Tibial nerve (tissue), 4 donors: ENCODE data around the gene CAMTA1. TPM values are rescaled to one million over a fixed set of nuclear protein-coding genes. Genes with fewer than 3 reads are reported as not detected.

ENCODE experiments used
- DNase-seq, 2 donors: peaks; one replicate each; pipeline ENCODE4 v3.0.0-alpha.2; 2019; ENCODE audit warnings: low spot score in 2 of 2
- H3K27ac ChIP-seq, 4 donors: fragments of 200-600 bp; sonication (generic) in 3 of 4; one replicate each; pipeline ENCODE4 v1.5.1; 2017 to 2019; ENCODE audit warnings: mild to moderate bottlenecking in 1 of 4
- H3K27me3 ChIP-seq, 2 donors: fragments of 200-600 bp; sonication (generic) in 1 of 2; one replicate each; pipeline versions ENCODE4 v1.5.1 to v1.6.0; 2017 to 2019
- H3K36me3 ChIP-seq, 3 donors: fragments of 200-600 bp; sonication (generic); one replicate each; pipeline ENCODE4 v1.5.1; 2018 to 2019
- H3K4me1 ChIP-seq, 4 donors: fragments of 200-600 bp; sonication (generic) in 3 of 4; one replicate each; pipeline ENCODE4 v1.5.1; 2017 to 2019
- H3K4me3 ChIP-seq, 4 donors: fragments of 200-600 bp; sonication (generic) in 3 of 4; one replicate each; pipeline ENCODE4 v1.5.1; 2017 to 2019; ENCODE audit warnings: mild to moderate bottlenecking in 1 of 4, moderate library complexity in 1 of 4
- H3K9me3 ChIP-seq, 4 donors: fragments of 200-600 bp; sonication (generic) in 3 of 4; one replicate each; pipeline ENCODE4 v1.5.1; 2017 to 2019
- EP300 ChIP-seq, 2 donors: sonication (generic); formaldehyde crosslinking; IDR thresholded peaks; one replicate each; pipeline ENCODE4 v1.6.1; 2017; ENCODE audit warnings: antibody characterized with exemption in 2 of 2, mild to moderate bottlenecking in 1 of 2
- POLR2A ChIP-seq, 2 donors: fragments of 450-650 bp; IDR thresholded peaks; one replicate each; pipeline ENCODE4 v1.6.1; 2017; ENCODE audit warnings: antibody characterized with exemption in 2 of 2, mild to moderate bottlenecking in 2 of 2, moderate library complexity in 2 of 2
- WGBS, 2 donors: methylation state at CpG; one replicate each; pipeline ENCODE4 v1.1.5; 2018; 5-methylcytosine and 5-hydroxymethylcytosine counted together
- total RNA-seq, 4 donors: library from RNA; depleted of rRNA; stranded (reverse); fragments of >200 nt; gene quantifications; one replicate each; pipeline ENCODE4 v1.1.0, GENCODE V29; 2016
- TF ChIP-seq, protein P1 (sequence below), 5 experiments: fragments of 200-600 bp in 3 of 5; fragments of 450-650 bp in 2 of 5; sonication (generic) in 3 of 5; IDR thresholded peaks; one replicate each; pipeline ENCODE4 v1.5.1; 2016 to 2019; ENCODE audit warnings: antibody characterized with exemption in 5 of 5, mild to moderate bottlenecking in 3 of 5, moderate library complexity in 2 of 5

CAMTA1 gene
- total RNA-seq, 4 donors from 2014 or later: 41.8 to 104 (median 87.2) TPM

GRCh38 chr1:7538033-7538432 lies 752.8 kb downstream of the CAMTA1 start:
- TF ChIP-seq, protein P1, sequence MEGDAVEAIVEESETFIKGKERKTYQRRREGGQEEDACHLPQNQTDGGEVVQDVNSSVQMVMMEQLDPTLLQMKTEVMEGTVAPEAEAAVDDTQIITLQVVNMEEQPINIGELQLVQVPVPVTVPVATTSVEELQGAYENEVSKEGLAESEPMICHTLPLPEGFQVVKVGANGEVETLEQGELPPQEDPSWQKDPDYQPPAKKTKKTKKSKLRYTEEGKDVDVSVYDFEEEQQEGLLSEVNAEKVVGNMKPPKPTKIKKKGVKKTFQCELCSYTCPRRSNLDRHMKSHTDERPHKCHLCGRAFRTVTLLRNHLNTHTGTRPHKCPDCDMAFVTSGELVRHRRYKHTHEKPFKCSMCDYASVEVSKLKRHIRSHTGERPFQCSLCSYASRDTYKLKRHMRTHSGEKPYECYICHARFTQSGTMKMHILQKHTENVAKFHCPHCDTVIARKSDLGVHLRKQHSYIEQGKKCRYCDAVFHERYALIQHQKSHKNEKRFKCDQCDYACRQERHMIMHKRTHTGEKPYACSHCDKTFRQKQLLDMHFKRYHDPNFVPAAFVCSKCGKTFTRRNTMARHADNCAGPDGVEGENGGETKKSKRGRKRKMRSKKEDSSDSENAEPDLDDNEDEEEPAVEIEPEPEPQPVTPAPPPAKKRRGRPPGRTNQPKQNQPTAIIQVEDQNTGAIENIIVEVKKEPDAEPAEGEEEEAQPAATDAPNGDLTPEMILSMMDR (IDR thresholded peaks at IDR 0.05): no peak
- no peak for TF ChIP-seq POLR2A (IDR thresholded peaks at IDR 0.05)
- TF ChIP-seq EP300 (IDR thresholded peaks at IDR 0.05): no peak
- Histone ChIP-seq H3K27me3 (no peaks in the 10 kb centered on the region), H3K4me3 (no peak overlapping the region), H3K4me1 (no peaks in the 10 kb centered on the region), H3K27ac (no peak overlapping the region), H3K9me3 (no peaks in the 10 kb centered on the region), H3K36me3 (no peaks in the 10 kb centered on the region)
- WGBS, 2 donors: 63 to 66% methylated on average over 6 of the region's 6 CpGs
- no peak for DNase-seq

- DNase-seq: no peak
- no peak for TF ChIP-seq POLR2A (IDR thresholded peaks at IDR 0.05)
- TF ChIP-seq, protein P1 (IDR thresholded peaks at IDR 0.05): no peak
- H3K9me3 ChIP-seq: no peaks in the 10 kb centered on the region
- no peak overlapping the region for H3K27ac ChIP-seq
- H3K4me1 ChIP-seq: no peaks in the 10 kb centered on the region
- 80% methylated on average over 10 of the region's 10 CpGs for WGBS, 2 donors
- H3K36me3 ChIP-seq: no peaks in the 10 kb centered on the region
- no peaks in the 10 kb centered on the region for H3K27me3 ChIP-seq
- H3K4me3 ChIP-seq: no peak overlapping the region
Observed at GRCh38 chr1:7538849-7539768, 753.9 kb downstream of the CAMTA1 start.

DNA sequence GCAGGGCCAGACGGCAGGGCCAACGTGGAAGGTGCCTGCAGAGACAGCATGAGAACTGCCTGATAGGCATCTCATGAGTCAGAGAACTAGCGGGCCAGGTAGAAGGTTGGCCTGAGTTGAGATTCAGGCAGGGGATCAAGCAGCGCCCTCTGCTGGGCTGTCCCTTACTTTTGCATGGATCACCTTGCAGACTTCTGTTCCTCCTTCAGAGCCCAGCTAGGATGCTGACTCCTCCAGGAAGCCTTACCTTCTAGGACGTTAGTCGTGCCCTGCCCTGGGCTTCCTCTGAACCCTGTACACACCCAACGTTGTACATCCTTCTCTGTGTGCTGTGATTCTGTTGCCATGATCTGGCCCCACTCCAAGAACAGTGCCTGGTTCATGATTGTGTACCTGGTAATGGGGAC lies 754.5 kb downstream of the CAMTA1 start:
- Histone ChIP-seq H3K27me3 (no peaks in the 10 kb centered on the region), H3K27ac (no peak overlapping the region), H3K36me3 (no peaks in the 10 kb centered on the region), H3K4me1 (no peaks in the 10 kb centered on the region), H3K9me3 (no peaks in the 10 kb centered on the region), H3K4me3 (no peak overlapping the region)
- WGBS, 2 donors: 59 to 71% methylated on average over 6 to 7 of the region's 7 CpGs
- DNase-seq: no peak
- TF ChIP-seq EP300 (IDR thresholded peaks at IDR 0.05) (no peak), POLR2A (IDR thresholded peaks at IDR 0.05) (no peak)
- TF ChIP-seq, protein P1 (IDR thresholded peaks at IDR 0.05): peak in 1 of 5 experiments; percentile 17

DNA sequence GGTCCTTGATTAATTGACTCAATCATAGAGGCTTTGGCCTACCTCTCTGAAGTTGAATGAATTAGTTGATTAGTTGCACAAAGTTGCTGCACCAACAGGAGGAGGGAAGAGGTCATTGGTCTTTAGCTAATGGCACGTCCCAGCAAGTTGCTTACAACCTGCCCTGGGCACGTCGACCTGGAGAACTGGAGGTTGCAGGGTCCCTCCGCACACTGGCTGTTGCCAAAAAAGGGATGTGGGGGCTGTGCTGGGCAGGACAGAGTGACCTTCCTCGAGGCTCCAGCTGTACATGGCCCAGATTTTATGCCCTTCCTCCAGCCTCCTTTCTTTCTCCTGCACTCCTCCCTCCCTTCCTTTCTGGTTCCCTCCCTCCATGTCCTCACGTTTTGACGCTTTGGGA lies 755.6 kb downstream of the CAMTA1 start:
- no peak overlapping the region for H3K4me3 ChIP-seq
- no peaks in the 10 kb centered on the region for H3K27me3 ChIP-seq
- H3K36me3 ChIP-seq: no peaks in the 10 kb centered on the region
- H3K9me3 ChIP-seq: no peaks in the 10 kb centered on the region
- H3K4me1 ChIP-seq: no peaks in the 10 kb centered on the region
- no peak overlapping the region for H3K27ac ChIP-seq
- TF ChIP-seq POLR2A (IDR thresholded peaks at IDR 0.05) (no peak), EP300 (IDR thresholded peaks at IDR 0.05) (no peak)
- TF ChIP-seq, protein P1 (IDR thresholded peaks at IDR 0.05): no peak
- WGBS, 2 donors: 52 to 54% methylated on average over 6 to 7 of the region's 7 CpGs
- no peak for DNase-seq

- Histone ChIP-seq H3K27me3 (no peaks in the 10 kb centered on the region), H3K9me3 (no peaks in the 10 kb centered on the region), H3K36me3 (no peaks in the 10 kb centered on the region), H3K4me3 (no peak overlapping the region), H3K4me1 (no peaks in the 10 kb centered on the region), H3K27ac (no peak overlapping the region)
- 82 to 85% methylated on average over 11 of the region's 11 CpGs for WGBS, 2 donors
- DNase-seq: no peak
- TF ChIP-seq, protein P1 (IDR thresholded peaks at IDR 0.05): no peak
- no peak for TF ChIP-seq POLR2A (IDR thresholded peaks at IDR 0.05)
- no peak for TF ChIP-seq EP300 (IDR thresholded peaks at IDR 0.05)
Observed at GRCh38 chr1:7541629-7542028, 756.4 kb downstream of the CAMTA1 start.
